Lung (tissue), 12 donors: ENCODE results near the gene OLFM2. TPM values are rescaled to one million over a fixed set of nuclear protein-coding genes. Genes with fewer than 3 reads are reported as not detected.

Experiments used
- ATAC-seq: fragments of 200-7000 bp; cut with Tn5 transposase; one replicate; pipeline ENCODE4 v1.9.1; 2020; ENCODE audit warnings: moderate number of reproducible peaks; ENCODE audit not compliant: insufficient read depth, low FRiP score
- DNase-seq, 3 donors: peaks; one replicate each; pipeline ENCODE4 v3.0.0-alpha.2; 2013 to 2017
- H3K27ac ChIP-seq, 2 donors: one replicate each; pipeline ENCODE4 v1.5.1; 2013; ENCODE audit warnings: mild to moderate bottlenecking in 2 of 2, moderate library complexity in 2 of 2, control low read depth in 1 of 2, inconsistent platforms in 1 of 2, low read depth in 1 of 2, low read length in 1 of 2
- H3K27me3 ChIP-seq, 3 donors: one replicate each; pipeline ENCODE4 v1.5.1; 2013; ENCODE audit warnings: low read length in 2 of 3; ENCODE audit not compliant: control insufficient read depth in 3 of 3, insufficient read depth in 3 of 3
- H3K36me3 ChIP-seq, 4 donors: one replicate each; pipeline ENCODE4 v1.5.1; 2013; ENCODE audit warnings: low read length in 4 of 4, mild to moderate bottlenecking in 1 of 4, moderate library complexity in 1 of 4; ENCODE audit not compliant: control insufficient read depth in 4 of 4, insufficient read depth in 4 of 4
- H3K4me1 ChIP-seq, 5 donors: one replicate each; pipeline ENCODE4 v1.5.1; 2013; ENCODE audit warnings: low read length in 5 of 5, mild to moderate bottlenecking in 2 of 5, moderate library complexity in 1 of 5; ENCODE audit not compliant: control insufficient read depth in 5 of 5, insufficient read depth in 5 of 5
- H3K4me3 ChIP-seq: one replicate; pipeline ENCODE4 v1.5.1; 2013; ENCODE audit warnings: mild to moderate bottlenecking, control low read depth, moderate library complexity
- H3K9ac ChIP-seq, 2 donors: one replicate each; pipeline ENCODE4 v1.5.1; 2013; ENCODE audit warnings: low read length in 2 of 2, control low read depth in 1 of 2; ENCODE audit not compliant: insufficient read depth in 1 of 2
- H3K9me3 ChIP-seq, 4 donors: one replicate each; pipeline ENCODE4 v1.5.1; 2013; ENCODE audit warnings: low read length in 3 of 4, mild to moderate bottlenecking in 1 of 4, moderate library complexity in 1 of 4; ENCODE audit not compliant: control insufficient read depth in 4 of 4, insufficient read depth in 3 of 4
- WGBS, 2 donors: extraction: QIAGEN DNeasy Blood & Tissue Kit; methylation state at CpG; one replicate each; pipeline ENCODE4 v1.1.7; 2013; 5-methylcytosine and 5-hydroxymethylcytosine counted together
- polyA plus RNA-seq, 2 donors: library from polyadenylated mRNA; stranded (reverse); fragments of 200-250 nt; gene quantifications; one replicate each; pipeline ENCODE4 v1.2.1, GENCODE V29; 2013
- total RNA-seq, 2 donors: library from RNA; depleted of rRNA in 1 of 2; stranded (reverse); fragments of >200 nt in 1 of 2; gene quantifications; one replicate each; pipeline ENCODE4 v1.2.1, GENCODE V29; 2014 to 2021
- TF ChIP-seq, protein P1 (sequence below): IDR thresholded peaks from 2 replicates; pipeline ENCODE4 v1.5.1; 2012; ENCODE audit warnings: mild to moderate bottlenecking; ENCODE audit errors: control extremely low read depth, extremely low read depth
- donor health status: control.
- donor health status: control.
- donor health status: Bipolar disorder and iron deficiency.
- donor health status: healthy.
- donor health status: DM: yes; HTN: yes; CAD: no.

The OLFM2 gene
- total and polyA plus RNA-seq, 4 donors = 2.2 to 14.3 (median 8.8) TPM

DNA sequence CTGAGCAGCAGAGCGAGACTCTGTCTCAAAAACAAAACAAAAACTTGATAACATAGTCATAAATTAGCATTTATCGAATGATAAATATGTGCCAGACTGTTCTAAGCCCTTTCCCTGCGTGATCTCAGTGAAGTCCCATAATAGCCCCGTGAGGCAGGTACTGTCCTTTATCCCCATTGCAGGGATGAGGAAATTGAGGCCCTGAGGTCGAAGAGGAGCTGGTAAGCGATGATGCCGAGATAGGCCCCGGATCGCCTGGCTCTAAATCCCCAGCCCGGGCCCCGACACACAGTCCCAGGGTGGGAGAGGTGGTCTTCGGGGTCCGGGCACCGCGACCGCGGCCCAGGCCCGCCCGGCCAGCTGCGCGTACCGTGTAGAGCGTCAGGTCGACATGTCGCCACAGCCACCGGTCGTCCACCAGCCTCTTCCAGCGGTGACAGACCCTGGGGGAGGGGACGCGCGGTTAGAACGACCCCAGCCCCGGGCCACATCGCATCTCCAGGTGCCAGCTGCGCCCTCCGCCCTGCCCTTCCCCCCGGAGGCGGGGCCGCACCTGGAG lies 118.1 kb downstream of the OLFM2 start:
- peak overlapping the region; percentile 96 for H3K4me3 ChIP-seq
- TF ChIP-seq, protein P1, sequence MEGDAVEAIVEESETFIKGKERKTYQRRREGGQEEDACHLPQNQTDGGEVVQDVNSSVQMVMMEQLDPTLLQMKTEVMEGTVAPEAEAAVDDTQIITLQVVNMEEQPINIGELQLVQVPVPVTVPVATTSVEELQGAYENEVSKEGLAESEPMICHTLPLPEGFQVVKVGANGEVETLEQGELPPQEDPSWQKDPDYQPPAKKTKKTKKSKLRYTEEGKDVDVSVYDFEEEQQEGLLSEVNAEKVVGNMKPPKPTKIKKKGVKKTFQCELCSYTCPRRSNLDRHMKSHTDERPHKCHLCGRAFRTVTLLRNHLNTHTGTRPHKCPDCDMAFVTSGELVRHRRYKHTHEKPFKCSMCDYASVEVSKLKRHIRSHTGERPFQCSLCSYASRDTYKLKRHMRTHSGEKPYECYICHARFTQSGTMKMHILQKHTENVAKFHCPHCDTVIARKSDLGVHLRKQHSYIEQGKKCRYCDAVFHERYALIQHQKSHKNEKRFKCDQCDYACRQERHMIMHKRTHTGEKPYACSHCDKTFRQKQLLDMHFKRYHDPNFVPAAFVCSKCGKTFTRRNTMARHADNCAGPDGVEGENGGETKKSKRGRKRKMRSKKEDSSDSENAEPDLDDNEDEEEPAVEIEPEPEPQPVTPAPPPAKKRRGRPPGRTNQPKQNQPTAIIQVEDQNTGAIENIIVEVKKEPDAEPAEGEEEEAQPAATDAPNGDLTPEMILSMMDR = no peak
- H3K9ac ChIP-seq = peak overlapping the region; percentile 73 to 93
- WGBS, 2 donors = 4% methylated on average over 38 to 39 of the region's 39 CpGs
- peak overlapping the region; percentile 94 to 99 for H3K27ac ChIP-seq
- ATAC-seq (no peak), DNase-seq (no peak)
- peaks cover 0 to 3% (median 0%) of the 10 kb centered on the region in 4 donors for H3K36me3 ChIP-seq
- H3K9me3 ChIP-seq = peaks cover 0 to 2% (median 0%) of the 10 kb centered on the region in 4 donors
- H3K4me1 ChIP-seq = peaks cover 0 to 14% (median 6%) of the 10 kb centered on the region in 5 donors
- H3K27me3 ChIP-seq = no peaks in the 10 kb centered on the region

DNA sequence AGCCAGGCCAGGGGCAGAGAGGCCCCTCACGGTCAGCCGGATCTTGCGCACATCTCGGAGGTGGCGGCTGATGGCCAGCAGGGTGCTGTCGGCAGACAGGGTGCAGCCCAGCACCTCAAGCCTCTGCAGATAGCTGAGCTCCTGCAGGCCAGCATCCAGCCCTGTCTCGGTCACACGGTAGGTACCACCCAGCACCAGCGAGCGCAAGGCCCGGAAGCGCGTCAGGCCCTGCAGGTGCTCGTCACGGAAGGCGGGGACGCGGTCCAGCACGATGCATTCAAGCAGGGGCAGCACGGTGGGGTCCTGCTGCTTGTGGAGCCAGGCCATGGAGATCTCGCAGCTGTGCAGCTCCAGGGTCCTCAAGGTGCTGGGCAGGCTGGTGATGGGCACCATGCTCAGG lies 125.2 kb downstream of the OLFM2 start:
- no peak overlapping the region for H3K9ac ChIP-seq
- no peak for ATAC-seq
- TF ChIP-seq, protein P1 = no peak
- H3K27me3 ChIP-seq = no peaks in the 10 kb centered on the region
- H3K4me1 ChIP-seq = no peaks in the 10 kb centered on the region
- no peak for DNase-seq
- H3K36me3 ChIP-seq = peaks cover 14 to 32% (median 18%) of the 10 kb centered on the region in 4 donors
- H3K9me3 ChIP-seq = peaks cover 0 to 2% (median 0%) of the 10 kb centered on the region in 4 donors
- 98% methylated on average over 21 of the region's 21 CpGs for WGBS, 2 donors
- H3K4me3 ChIP-seq = no peak overlapping the region
- no peak overlapping the region for H3K27ac ChIP-seq

DNA sequence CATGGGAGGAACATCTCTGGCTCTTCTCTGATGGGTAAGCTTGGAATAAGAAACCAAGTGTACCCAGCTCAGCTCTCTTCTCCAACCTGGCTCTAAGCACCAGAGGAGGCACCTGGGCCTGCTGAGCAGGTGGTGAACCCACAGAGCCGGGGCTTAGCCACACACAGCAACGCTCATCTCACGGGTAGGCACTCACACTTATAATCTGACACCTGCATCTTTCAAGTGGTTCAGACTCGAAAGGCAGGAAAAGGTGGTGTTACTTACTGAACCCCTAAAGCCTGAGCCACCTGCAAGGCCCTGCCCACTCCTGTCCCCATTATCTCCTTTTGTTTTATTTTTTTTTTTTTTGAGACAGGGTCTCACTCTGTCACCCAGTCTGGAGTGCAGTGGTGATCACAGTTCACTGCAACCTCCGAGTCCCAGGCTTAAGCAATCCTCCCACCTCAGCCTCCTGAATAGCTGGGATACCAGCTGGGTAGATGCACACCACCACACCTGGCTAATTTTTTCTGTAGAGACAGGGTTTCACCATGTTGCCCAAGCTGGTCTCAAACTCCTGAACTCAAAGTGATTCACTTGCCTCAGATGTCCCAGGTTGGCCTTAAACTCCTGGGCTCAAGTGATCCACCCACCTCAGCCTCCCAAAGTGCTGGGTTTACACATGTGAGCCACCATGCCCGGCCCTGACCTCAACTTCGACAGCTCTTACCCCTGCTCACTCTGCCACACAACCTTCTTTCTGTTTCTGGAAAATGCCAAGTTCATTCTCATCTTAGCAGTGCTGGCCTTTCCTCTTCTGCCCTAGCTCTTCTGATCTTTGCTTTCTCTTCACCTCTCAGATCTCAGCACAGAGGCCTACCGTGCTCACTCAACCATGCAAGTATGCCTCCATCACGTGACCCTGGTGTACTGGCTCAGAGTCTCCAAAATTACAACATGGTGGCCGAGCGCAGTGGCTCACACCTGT lies 127.2 kb downstream of the OLFM2 start:
- H3K27ac ChIP-seq = no peak overlapping the region
- TF ChIP-seq, protein P1 = no peak
- H3K27me3 ChIP-seq = no peaks in the 10 kb centered on the region
- DNase-seq (no peak), ATAC-seq (no peak)
- H3K4me1 ChIP-seq = no peaks in the 10 kb centered on the region
- WGBS, 2 donors = 86 to 95% methylated on average over 11 of the region's 11 CpGs
- no peak overlapping the region for H3K4me3 ChIP-seq
- H3K9ac ChIP-seq = no peak overlapping the region
- peaks cover 17 to 31% (median 19%) of the 10 kb centered on the region in 4 donors for H3K36me3 ChIP-seq
- no peaks in the 10 kb centered on the region for H3K9me3 ChIP-seq
